GM23248 (cell line): Measurements from ENCODE around the gene SFT2D3. TPM values are rescaled to one million over a fixed set of nuclear protein-coding genes. Genes with fewer than 3 reads are reported as not detected.
"Not testable (repeated sequence)": the region's sequence is repeated elsewhere in the genome, so short reads cannot be mapped to it uniquely, and the experiment has no call there.

Experiments used
- DNase-seq: peaks from one replicate; pipeline ENCODE4 v3.0.0-alpha.2; 2015
- H2AFZ ChIP-seq: fragments of 200-600 bp; sonication (generic); 2 replicates; pipeline ENCODE4 v1.6.1; 2016; ENCODE audit warnings: antibody characterized with exemption
- H3F3A ChIP-seq: fragments of 200-600 bp; sonication (generic); 2 replicates; pipeline ENCODE4 v1.6.1; 2016; ENCODE audit warnings: mild to moderate bottlenecking, antibody characterized with exemption, mixed run types; ENCODE audit not compliant: insufficient read depth
- H3K27ac ChIP-seq: fragments of 200-600 bp; sonication (generic); 2 replicates; pipeline ENCODE4 v1.5.1; 2016; ENCODE audit warnings: mild to moderate bottlenecking
- H3K27me3 ChIP-seq: fragments of 200-600 bp; sonication (generic); replicated peaks from 2 replicates; pipeline ENCODE4 v1.6.1; 2016; ENCODE audit warnings: mild to moderate bottlenecking; ENCODE audit not compliant: insufficient read depth
- H3K36me3 ChIP-seq: fragments of 200-600 bp; sonication (generic); 2 replicates; pipeline ENCODE4 v1.6.1; 2016; ENCODE audit warnings: low read depth, mild to moderate bottlenecking
- H3K4me1 ChIP-seq: fragments of 200-600 bp; sonication (generic); 2 replicates; pipeline ENCODE4 v1.6.1; 2016; ENCODE audit warnings: mild to moderate bottlenecking; ENCODE audit not compliant: insufficient read depth
- H3K4me2 ChIP-seq: fragments of 200-600 bp; sonication (generic); one replicate; pipeline ENCODE4 v1.6.1; 2016; ENCODE audit warnings: mild to moderate bottlenecking; ENCODE audit not compliant: unreplicated experiment
- H3K4me3 ChIP-seq: fragments of 200-600 bp; sonication (generic); 2 replicates; pipeline ENCODE4 v1.5.1; 2016; ENCODE audit warnings: mild to moderate bottlenecking
- H3K79me2 ChIP-seq: fragments of 200-600 bp; sonication (generic); 2 replicates; pipeline ENCODE4 v1.6.1; 2016; ENCODE audit warnings: mild to moderate bottlenecking; ENCODE audit not compliant: insufficient read depth
- H3K9ac ChIP-seq: fragments of 200-600 bp; sonication (generic); 2 replicates; pipeline ENCODE4 v1.6.1; 2016; ENCODE audit warnings: mild to moderate bottlenecking
- H3K9me2 ChIP-seq: fragments of 200-600 bp; sonication (generic); 2 replicates; pipeline ENCODE4 v1.6.1; 2016; ENCODE audit warnings: mixed run types, mild to moderate bottlenecking, moderate library complexity; ENCODE audit not compliant: insufficient read depth
- H3K9me3 ChIP-seq: fragments of 200-600 bp; sonication (generic); one replicate; pipeline ENCODE4 v1.6.1; 2017; ENCODE audit warnings: low read depth
- H4K20me1 ChIP-seq: fragments of 200-600 bp; sonication (generic); 2 replicates; pipeline ENCODE4 v1.6.0; 2016; ENCODE audit not compliant: insufficient read depth
- EZH2 ChIP-seq: fragments of 200-600 bp; sonication (generic); IDR thresholded peaks from 2 replicates; pipeline ENCODE4 v1.6.1; 2018; ENCODE audit warnings: antibody characterized with exemption, mild to moderate bottlenecking; ENCODE audit not compliant: insufficient read depth, poor library complexity, severe bottlenecking
- EZH2phosphoT487 ChIP-seq: fragments of 200-600 bp; sonication (generic); IDR thresholded peaks from 2 replicates; pipeline ENCODE4 v1.6.1; 2018; ENCODE audit warnings: antibody characterized with exemption, moderate library complexity, mild to moderate bottlenecking, low read depth; ENCODE audit not compliant: insufficient read depth
- WGBS, 2 experiments: methylation state at CpG; one replicate each; pipeline ENCODE4 v1.1.6; 2015 to 2017; ENCODE audit warnings: low lambda C conversion rate in 2 of 2, low coverage in 1 of 2; ENCODE audit errors: missing lambda C conversion rate in 2 of 2; 5-methylcytosine and 5-hydroxymethylcytosine counted together
- in situ Hi-C: fragments of 300-500 bp; cut with MboI; formaldehyde crosslinking; loops from 2 replicates; pipeline ENCODE4 v1.15.0; 2020
- polyA plus RNA-seq: library from polyadenylated mRNA; unstranded; fragments of >200 nt; fragmentation: Nextera tagmentation; extraction: Ambion mirVana; gene quantifications from 2 replicates; pipeline ENCODE4 v1.2.1, GENCODE V29; 2016
- total RNA-seq: library from RNA; depleted of rRNA; stranded (reverse); fragments of >200 nt; shearing (Covaris generic); gene quantifications from 2 replicates; pipeline ENCODE4 v1.2.3, GENCODE V29; 2014

The SFT2D3 gene
- total and polyA plus RNA-seq, 2 experiments from 2014 or later, result 9.4 TPM; not detected in 1

DNA sequence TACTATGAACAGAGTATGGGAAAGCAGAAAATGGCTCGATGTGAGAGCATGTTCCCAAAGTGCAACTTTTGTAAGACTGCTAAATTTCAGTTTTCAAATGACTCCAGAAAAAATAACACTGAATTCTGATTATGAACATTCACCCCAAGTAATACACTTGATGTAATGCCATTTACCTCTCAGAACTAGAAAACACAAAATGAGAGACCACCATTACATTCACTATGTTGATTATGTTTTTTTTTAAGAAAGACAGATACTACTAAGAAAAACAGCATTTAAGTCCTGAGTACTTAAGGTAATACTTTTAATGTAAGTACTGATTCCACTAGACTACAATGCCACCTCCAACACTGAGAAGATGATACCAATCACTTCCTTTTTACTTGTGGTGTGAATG is 38.5 kb downstream of the SFT2D3 start:
- no peaks in the 10 kb centered on the region for H3K79me2 ChIP-seq
- H2AFZ ChIP-seq, result no peak overlapping the region
- peaks cover 9% of the 10 kb centered on the region for H3K36me3 ChIP-seq
- WGBS, 2 experiments, result 98 to 100% methylated on average over 1 of the region's 1 CpG
- no peaks in the 10 kb centered on the region for H4K20me1 ChIP-seq
- no peak overlapping the region for H3K4me2 ChIP-seq
- H3K9ac ChIP-seq, result no peak overlapping the region
- peaks cover 3% of the 10 kb centered on the region for H3K4me1 ChIP-seq
- H3K27ac ChIP-seq, result no peak overlapping the region
- in situ Hi-C loops, result no loop called here
- no peaks in the 10 kb centered on the region for H3K27me3 ChIP-seq
- H3K9me3 ChIP-seq, result no peaks in the 10 kb centered on the region
- peaks cover 2% of the 10 kb centered on the region; the same call in 1 of the 2 replicates for H3F3A ChIP-seq
- H3K4me3 ChIP-seq, result no peak overlapping the region
- no peak for TF ChIP-seq EZH2
- TF ChIP-seq EZH2phosphoT487, result no peak
- H3K9me2 ChIP-seq, result no peaks in the 10 kb centered on the region
- DNase-seq, result no peak

DNA sequence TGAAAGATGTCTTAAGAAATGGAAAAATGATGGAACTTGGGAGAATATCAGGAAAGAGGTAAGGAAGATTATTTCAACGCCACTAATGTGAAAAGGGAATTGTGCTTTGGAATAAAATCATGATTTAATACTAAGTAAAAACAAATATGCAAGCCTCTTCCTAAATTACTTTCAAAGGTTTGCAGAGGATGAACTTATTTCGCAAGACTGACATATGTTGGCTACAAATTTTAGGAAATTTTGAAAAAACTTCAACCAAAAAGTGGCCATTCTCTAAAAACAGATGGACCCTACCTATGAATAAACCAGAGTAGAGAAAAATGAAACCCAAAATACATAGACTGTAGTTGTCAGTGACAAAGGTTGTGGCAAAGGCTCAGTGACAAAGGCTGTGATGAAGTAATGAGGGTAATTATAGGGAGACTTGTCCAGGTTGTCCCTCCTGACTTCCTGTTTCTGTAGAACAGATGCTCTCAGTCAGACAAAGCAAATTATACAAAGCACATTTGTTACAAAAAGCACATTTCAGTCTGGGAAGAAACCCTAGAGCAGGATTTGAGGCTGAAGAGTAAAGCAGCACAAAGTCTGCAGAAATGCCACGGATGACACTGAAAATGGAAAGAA is 39.5 kb downstream of the SFT2D3 start:
- Histone ChIP-seq H4K20me1 (no peaks in the 10 kb centered on the region), H3K36me3 (peaks cover 9% of the 10 kb centered on the region), H3K9ac (no peak overlapping the region), H3K4me1 (no peaks in the 10 kb centered on the region), H3K27ac (no peak overlapping the region), H3K4me3 (no peak overlapping the region), H3K9me2 (no peaks in the 10 kb centered on the region), H3F3A (no peaks in the 10 kb centered on the region), H3K4me2 (no peak overlapping the region), H3K9me3 (no peaks in the 10 kb centered on the region), H3K27me3 (no peaks in the 10 kb centered on the region), H2AFZ (no peak overlapping the region), H3K79me2 (no peaks in the 10 kb centered on the region)
- in situ Hi-C loops, result no loop called here
- TF ChIP-seq EZH2phosphoT487, result no peak
- TF ChIP-seq EZH2, result no peak
- WGBS, 2 experiments, result 100% methylated on average over 3 of the region's 3 CpGs
- DNase-seq, result no peak

DNA sequence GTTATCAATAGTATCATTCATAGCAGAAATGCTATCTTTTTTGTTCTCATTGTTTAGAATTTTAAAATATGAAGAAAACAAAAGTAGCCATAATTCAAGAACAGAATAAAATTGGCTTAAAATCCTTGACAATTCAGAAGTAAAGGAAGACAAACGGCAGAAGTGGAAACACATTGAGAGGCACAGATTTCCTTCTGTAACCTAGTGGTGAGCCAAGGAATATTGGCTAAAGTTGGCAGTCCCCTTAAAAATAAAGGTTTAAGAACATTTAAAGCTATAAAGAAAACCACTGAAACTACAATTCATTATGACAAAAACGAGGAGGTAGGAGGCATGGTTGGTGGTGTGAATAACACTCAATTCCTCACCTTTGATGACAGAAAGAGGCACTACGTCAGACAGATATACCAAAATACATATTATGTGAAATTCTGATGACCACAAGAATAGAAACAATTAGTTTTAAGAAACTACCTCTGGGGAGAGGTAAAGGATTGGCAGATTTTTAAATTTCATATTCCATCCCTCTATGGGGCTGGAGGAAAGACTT is 42.3 kb downstream of the SFT2D3 start:
- Histone ChIP-seq H3K4me2 (no peak overlapping the region), H3K4me3 (no peak overlapping the region), H2AFZ (no peak overlapping the region), H3K9me2 (no peaks in the 10 kb centered on the region), H3K27me3 (no peaks in the 10 kb centered on the region), H4K20me1 (no peaks in the 10 kb centered on the region), H3K27ac (no peak overlapping the region), H3K36me3 (peaks cover 12% of the 10 kb centered on the region), H3F3A (no peaks in the 10 kb centered on the region), H3K79me2 (peaks cover 8% of the 10 kb centered on the region; the same call in 1 of the 2 replicates), H3K4me1 (no peaks in the 10 kb centered on the region), H3K9ac (no peak overlapping the region), H3K9me3 (no peaks in the 10 kb centered on the region)
- TF ChIP-seq EZH2phosphoT487 (no peak), EZH2 (no peak)
- 52 to 62% methylated on average over 3 of the region's 3 CpGs for WGBS, 2 experiments
- in situ Hi-C loops, result no loop called here
- no peak for DNase-seq

DNA sequence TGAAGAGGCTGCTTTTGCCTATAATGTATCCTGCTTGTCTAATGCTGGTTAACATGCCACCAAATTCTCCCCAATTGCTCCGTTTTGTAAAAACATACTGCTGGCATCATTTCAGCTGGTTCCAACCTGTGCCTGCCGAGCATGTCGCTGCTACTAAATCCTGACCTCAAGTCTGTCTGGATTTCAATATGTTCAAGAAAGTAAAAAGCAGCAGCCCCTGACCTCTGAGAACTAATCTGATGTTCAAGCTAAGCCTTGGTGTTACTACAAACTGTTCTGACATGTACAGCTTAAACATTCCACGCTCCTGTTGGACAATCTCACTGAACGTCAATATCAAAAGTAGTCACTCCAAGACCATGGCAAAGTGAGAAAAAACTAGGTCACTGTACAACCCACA is 46.3 kb downstream of the SFT2D3 start:
- no peak for DNase-seq
- H2AFZ ChIP-seq, result no peak overlapping the region
- H3K9me2 ChIP-seq, result no peaks in the 10 kb centered on the region
- H4K20me1 ChIP-seq, result no peaks in the 10 kb centered on the region
- H3K9ac ChIP-seq, result no peak overlapping the region
- no peak overlapping the region for H3K4me3 ChIP-seq
- no peaks in the 10 kb centered on the region for H3K27me3 ChIP-seq
- no peaks in the 10 kb centered on the region for H3K9me3 ChIP-seq
- no peaks in the 10 kb centered on the region for H3F3A ChIP-seq
- in situ Hi-C loops, result no loop called here
- H3K4me2 ChIP-seq, result no peak overlapping the region
- peaks cover 4% of the 10 kb centered on the region; the same call in 1 of the 2 replicates for H3K36me3 ChIP-seq
- no peak overlapping the region for H3K27ac ChIP-seq
- peaks cover 8% of the 10 kb centered on the region; the same call in 1 of the 2 replicates for H3K79me2 ChIP-seq
- H3K4me1 ChIP-seq, result peaks cover 7% of the 10 kb centered on the region; the same call in 1 of the 2 replicates
- TF ChIP-seq EZH2phosphoT487 (no peak), EZH2 (no peak)
- WGBS, 2 experiments, result 99 to 100% methylated on average over 5 of the region's 5 CpGs

DNA sequence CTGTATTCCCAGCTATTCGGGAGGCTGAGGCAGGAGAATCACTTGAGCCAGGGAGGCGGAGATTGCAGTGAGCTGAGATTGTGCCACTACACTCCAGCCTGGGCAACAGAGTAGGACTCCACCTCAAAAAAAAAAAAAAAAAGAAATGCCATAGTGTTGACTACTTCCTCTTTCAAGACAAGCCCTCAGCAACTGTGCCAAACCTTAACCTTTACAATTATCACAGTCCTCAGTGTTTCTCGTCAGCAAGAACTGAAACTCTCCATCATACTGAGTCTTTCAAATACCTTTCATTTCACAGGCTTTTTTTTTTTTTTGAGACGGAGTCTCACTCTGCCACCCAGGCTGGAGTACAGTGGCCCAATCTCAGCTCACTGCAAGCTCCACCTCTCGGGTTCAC is 48.2 kb downstream of the SFT2D3 start:
- Histone ChIP-seq H3K79me2 (peaks cover 16% of the 10 kb centered on the region), H3K27ac (peak overlapping the region; percentile 47)
- H4K20me1 ChIP-seq, H3K36me3 ChIP-seq, H3F3A ChIP-seq, H2AFZ ChIP-seq, H3K4me3 ChIP-seq, H3K4me1 ChIP-seq, H3K4me2 ChIP-seq, H3K27me3 ChIP-seq, H3K9ac ChIP-seq, H3K9me3 ChIP-seq, in situ Hi-C loops, H3K9me2 ChIP-seq: not testable (repeated sequence)
- DNase-seq, result peak; percentile 59
- 68 to 69% methylated on average over 5 of the region's 5 CpGs for WGBS, 2 experiments
